Neuronal stem cell (in vitro differentiated cells): ENCODE measurements around the gene NR3C1.

Experiments used
- DNase-seq: peaks from one replicate; pipeline ENCODE4 v3.0.0-alpha.2; 2013; ENCODE audit warnings: low spot score
- H2AFZ ChIP-seq: one replicate; pipeline ENCODE4 v1.6.1; 2013; ENCODE audit warnings: mild to moderate bottlenecking, low read length, inconsistent platforms
- H2AK5ac ChIP-seq: 2 replicates; pipeline ENCODE4 v1.6.1; 2013; ENCODE audit warnings: low read depth, mild to moderate bottlenecking, inconsistent platforms, low read length, moderate library complexity, mixed read lengths
- H2BK120ac ChIP-seq: 2 replicates; pipeline ENCODE4 v1.6.1; 2013; ENCODE audit warnings: low read depth, mild to moderate bottlenecking, inconsistent platforms, low read length, moderate library complexity, mixed read lengths
- H2BK12ac ChIP-seq: one replicate; pipeline ENCODE4 v1.6.1; 2013; ENCODE audit warnings: low read length, inconsistent platforms
- H2BK15ac ChIP-seq: 2 replicates; pipeline ENCODE4 v1.6.1; 2013; ENCODE audit warnings: mild to moderate bottlenecking, low read length, inconsistent platforms, mixed read lengths
- H2BK5ac ChIP-seq: one replicate; pipeline ENCODE4 v1.6.1; 2013; ENCODE audit warnings: inconsistent platforms, mild to moderate bottlenecking, low read length, moderate library complexity
- H3K14ac ChIP-seq: one replicate; pipeline ENCODE4 v1.6.1; 2013; ENCODE audit warnings: low read length, inconsistent platforms
- H3K18ac ChIP-seq: 2 replicates; pipeline ENCODE4 v1.6.1; 2013; ENCODE audit warnings: low read length, inconsistent platforms
- H3K23ac ChIP-seq: 2 replicates; pipeline ENCODE4 v1.6.1; 2013; ENCODE audit warnings: low read depth, mild to moderate bottlenecking, mixed read lengths, low read length, inconsistent platforms; ENCODE audit not compliant: poor library complexity
- H3K27ac ChIP-seq: replicated peaks from 3 replicates; pipeline ENCODE4 v1.5.1; 2013; ENCODE audit warnings: low read length, inconsistent platforms
- H3K27me3 ChIP-seq, 3 experiments: 2 replicates each; pipeline ENCODE4 v1.6.1; 2013; ENCODE audit warnings: low read length in 3 of 3, mild to moderate bottlenecking in 2 of 3, inconsistent platforms in 1 of 3, low read depth in 1 of 3, mixed read lengths in 1 of 3, moderate library complexity in 1 of 3; ENCODE audit not compliant: control insufficient read depth in 3 of 3, insufficient read depth in 3 of 3
- H3K36me3 ChIP-seq, 2 donors: replicated peaks in 1 of 2; 2 replicates each; pipeline ENCODE4 v1.6.1; 2013; ENCODE audit warnings: low read length in 2 of 2; ENCODE audit not compliant: control insufficient read depth in 2 of 2, insufficient read depth in 2 of 2
- H3K4ac ChIP-seq: 2 replicates; pipeline ENCODE4 v1.6.1; 2013; ENCODE audit warnings: inconsistent platforms, mild to moderate bottlenecking, low read length, moderate library complexity
- H3K4me1 ChIP-seq, 2 donors: 1 replicate in 1 of 2; 2 replicates in 1 of 2; pipeline ENCODE4 v1.6.1; 2013; ENCODE audit warnings: low read length in 2 of 2, low read depth in 1 of 2; ENCODE audit not compliant: control insufficient read depth in 2 of 2, insufficient read depth in 1 of 2
- H3K4me2 ChIP-seq: one replicate; pipeline ENCODE4 v1.6.1; 2013; ENCODE audit warnings: mild to moderate bottlenecking, low read length, inconsistent platforms; ENCODE audit not compliant: insufficient read depth, poor library complexity, severe bottlenecking
- H3K4me3 ChIP-seq, 2 donors: 2 replicates each; pipeline ENCODE4 v1.5.1; 2013; ENCODE audit warnings: low read length in 2 of 2, mild to moderate bottlenecking in 2 of 2, inconsistent platforms in 1 of 2, moderate library complexity in 1 of 2
- H3K79me1 ChIP-seq: one replicate; pipeline ENCODE4 v1.6.1; 2013; ENCODE audit warnings: low read depth, mild to moderate bottlenecking, inconsistent platforms, low read length, moderate library complexity
- H3K9ac ChIP-seq: one replicate; pipeline ENCODE4 v1.6.1; 2013; ENCODE audit warnings: mild to moderate bottlenecking, low read depth, low read length, inconsistent platforms; ENCODE audit not compliant: poor library complexity
- H3K9me3 ChIP-seq, 2 donors: replicated peaks in 1 of 2; 2 replicates each; pipeline versions ENCODE3 to v1.6.1; 2013; ENCODE audit warnings: low read length in 2 of 2, mild to moderate bottlenecking in 2 of 2, inconsistent platforms in 1 of 2, low read depth in 1 of 2, mixed read lengths in 1 of 2, moderate library complexity in 1 of 2; ENCODE audit not compliant: control insufficient read depth in 2 of 2, insufficient read depth in 1 of 2
- H4K8ac ChIP-seq: one replicate; pipeline ENCODE4 v1.6.1; 2013; ENCODE audit warnings: low read depth, mild to moderate bottlenecking, inconsistent platforms, low read length, moderate library complexity
- H4K91ac ChIP-seq: one replicate; pipeline ENCODE4 v1.6.1; 2013; ENCODE audit warnings: low read length, low read depth, mild to moderate bottlenecking, inconsistent platforms; ENCODE audit not compliant: poor library complexity
- WGBS, 2 donors: extraction: QIAGEN DNeasy Blood & Tissue Kit; methylation state at CpG; one replicate each; pipeline ENCODE4 v1.1.7; 2013; ENCODE audit warnings: missing lambda C conversion rate in 2 of 2, mixed read lengths in 1 of 2; ENCODE audit not compliant: insufficient read length in 2 of 2, insufficient replicate concordance in 1 of 2; ENCODE audit errors: extremely low coverage in 2 of 2; 5-methylcytosine and 5-hydroxymethylcytosine counted together

The NR3C1 gene

GRCh38 chr5:143393524-143393923, 10.0 kb downstream of the NR3C1 start:
- Histone ChIP-seq H2AK5ac (no peak overlapping the region), H4K8ac (no peak overlapping the region), H2AFZ (no peak overlapping the region), H2BK120ac (no peak overlapping the region), H3K14ac (no peak overlapping the region), H3K18ac (no peak overlapping the region), H3K79me1 (no peaks in the 10 kb centered on the region), H3K9ac (no peak overlapping the region), H4K91ac (no peak overlapping the region), H3K4me2 (no peak overlapping the region), H2BK5ac (no peak overlapping the region), H3K23ac (no peak overlapping the region), H2BK15ac (no peak overlapping the region), H3K36me3 (no peaks in the 10 kb centered on the region), H3K27ac (no peak overlapping the region), H2BK12ac (no peak overlapping the region), H3K4ac (no peak overlapping the region), H3K4me1 (no peaks in the 10 kb centered on the region), H3K27me3 (no peaks in the 10 kb centered on the region), H3K9me3 (no peaks in the 10 kb centered on the region), H3K4me3 (no peak overlapping the region)
- DNase-seq, result no peak
- no CpG with 5 or more reads among the region's 1 CpG for WGBS, 2 donors

DNA sequence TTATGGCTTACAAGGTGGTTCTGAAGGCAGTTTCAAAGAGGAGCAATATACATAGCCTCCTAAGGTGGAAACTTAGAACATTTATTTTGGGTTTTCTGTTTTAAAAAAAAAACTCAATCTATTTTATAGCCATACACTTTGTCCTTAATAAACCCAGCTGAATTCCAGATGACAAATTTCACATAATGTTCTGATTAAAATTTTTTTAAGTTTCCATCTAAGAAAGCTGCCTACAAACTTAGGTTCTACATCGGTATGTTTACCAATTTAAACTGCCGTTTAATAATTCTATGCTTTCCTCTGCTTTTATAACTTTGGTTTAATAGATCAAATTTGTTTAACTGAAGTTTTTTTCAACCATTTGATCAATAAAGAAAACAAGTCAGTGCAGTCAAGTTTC, 12.5 kb downstream of the NR3C1 start:
- Histone ChIP-seq H3K4me3 (no peak overlapping the region), H3K9me3 (peaks cover 0 to 2% of the 10 kb centered on the region in 2 donors), H3K4me2 (no peak overlapping the region), H4K91ac (no peak overlapping the region), H2BK120ac (no peak overlapping the region), H4K8ac (no peak overlapping the region), H2BK5ac (no peak overlapping the region), H2AK5ac (no peak overlapping the region), H3K27me3 (no peaks in the 10 kb centered on the region), H3K4ac (no peak overlapping the region), H3K18ac (no peak overlapping the region), H3K23ac (no peak overlapping the region), H2BK15ac (no peak overlapping the region), H3K79me1 (no peaks in the 10 kb centered on the region), H3K4me1 (no peaks in the 10 kb centered on the region), H2BK12ac (no peak overlapping the region), H2AFZ (no peak overlapping the region), H3K27ac (no peak overlapping the region), H3K36me3 (no peaks in the 10 kb centered on the region), H3K9ac (no peak overlapping the region), H3K14ac (no peak overlapping the region)
- WGBS, 2 donors, result no CpG with 5 or more reads among the region's 2 CpGs
- no peak for DNase-seq

- H3K27ac ChIP-seq, result no peak overlapping the region
- H3K27me3 ChIP-seq, result no peaks in the 10 kb centered on the region
- H2BK12ac ChIP-seq, result no peak overlapping the region
- no peak overlapping the region for H3K4me3 ChIP-seq
- H3K14ac ChIP-seq, result no peak overlapping the region
- no peak overlapping the region for H2AFZ ChIP-seq
- H4K8ac ChIP-seq, result no peak overlapping the region
- peaks cover 0 to 8% of the 10 kb centered on the region in 2 donors for H3K9me3 ChIP-seq
- no peak overlapping the region for H2AK5ac ChIP-seq
- H3K9ac ChIP-seq, result no peak overlapping the region
- no peak overlapping the region for H2BK5ac ChIP-seq
- H3K4me2 ChIP-seq, result no peak overlapping the region
- H3K4me1 ChIP-seq, result no peaks in the 10 kb centered on the region
- no peak overlapping the region for H2BK15ac ChIP-seq
- no peak overlapping the region for H4K91ac ChIP-seq
- no peak overlapping the region for H3K18ac ChIP-seq
- no peak overlapping the region for H2BK120ac ChIP-seq
- H3K36me3 ChIP-seq, result no peaks in the 10 kb centered on the region
- no peak for DNase-seq
- no peak overlapping the region for H3K23ac ChIP-seq
- H3K4ac ChIP-seq, result no peak overlapping the region
- no peaks in the 10 kb centered on the region for H3K79me1 ChIP-seq
Observed at GRCh38 chr5:143390258-143390657, 13.2 kb downstream of the NR3C1 start.

DNA sequence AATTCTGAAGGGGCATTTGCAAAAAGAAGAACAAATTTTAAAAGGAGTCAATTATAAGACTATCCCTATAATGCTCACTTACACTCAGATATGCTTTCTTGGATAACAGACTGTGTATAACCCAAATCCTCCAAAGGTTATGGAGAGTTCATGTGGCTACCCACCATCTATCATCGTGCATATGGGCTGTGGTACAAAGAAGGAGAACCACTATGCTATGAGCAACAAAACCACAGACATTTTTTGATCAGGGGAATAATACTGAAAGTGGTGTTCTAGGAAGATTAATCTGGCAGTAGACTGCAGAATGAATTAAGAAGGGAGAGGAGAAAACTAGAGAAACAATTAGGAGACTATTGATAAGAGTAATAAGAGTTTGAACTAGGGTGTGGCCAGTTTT, 16.8 kb downstream of the NR3C1 start:
- no peak for DNase-seq
- Histone ChIP-seq H3K9me3 (peaks cover 6 to 19% of the 10 kb centered on the region in 2 donors), H2AK5ac (no peak overlapping the region), H3K14ac (no peak overlapping the region), H3K4me2 (no peak overlapping the region), H3K4me1 (no peaks in the 10 kb centered on the region), H3K79me1 (no peaks in the 10 kb centered on the region), H2AFZ (no peak overlapping the region), H3K27me3 (no peaks in the 10 kb centered on the region), H3K27ac (no peak overlapping the region), H2BK15ac (no peak overlapping the region), H3K9ac (no peak overlapping the region), H2BK5ac (no peak overlapping the region), H2BK12ac (no peak overlapping the region), H4K8ac (no peak overlapping the region), H3K4me3 (no peak overlapping the region), H4K91ac (no peak overlapping the region), H3K18ac (no peak overlapping the region), H3K36me3 (no peaks in the 10 kb centered on the region), H3K4ac (no peak overlapping the region), H2BK120ac (no peak overlapping the region), H3K23ac (no peak overlapping the region)
- WGBS, 2 donors, result no CpG with 5 or more reads among the region's 1 CpG
